Right lobe of liver (tissue), 6 donors: ENCODE data around the gene LRRC75A. TPM values are rescaled to one million over a fixed set of nuclear protein-coding genes. Genes with fewer than 3 reads are reported as not detected.

Experiments
- ATAC-seq, 4 donors: fragments of 200-7000 bp; cut with Tn5 transposase; one replicate each; pipeline ENCODE4 v1.9.1; 2020; ENCODE audit warnings: mild to moderate bottlenecking in 4 of 4, moderate library complexity in 4 of 4
- DNase-seq, 3 donors: peaks; one replicate each; pipeline ENCODE4 v3.0.0-alpha.2; 2020
- H3K27ac ChIP-seq, 3 donors: fragments of 200-600 bp; one replicate each; pipeline ENCODE4 v1.8.0; 2022
- H3K27me3 ChIP-seq, 2 donors: fragments of 200-600 bp; one replicate each; pipeline ENCODE4 v1.8.0; 2022
- H3K36me3 ChIP-seq, 4 donors: fragments of 200-600 bp; sonication (generic) in 1 of 4; one replicate each; pipeline versions ENCODE4 v1.5.1 to v1.8.0; 2017 to 2022; ENCODE audit warnings: control low read depth in 1 of 4
- H3K4me1 ChIP-seq, 4 donors: fragments of 200-600 bp; sonication (generic) in 1 of 4; one replicate each; pipeline versions ENCODE4 v1.5.1 to v1.8.0; 2017 to 2022; ENCODE audit warnings: control low read depth in 1 of 4
- H3K4me3 ChIP-seq, 3 donors: fragments of 200-600 bp; one replicate each; pipeline ENCODE4 v1.8.0; 2022
- H3K9me3 ChIP-seq, 4 donors: fragments of 200-600 bp; sonication (generic) in 1 of 4; one replicate each; pipeline versions ENCODE4 v1.5.1 to v1.8.0; 2017 to 2022; ENCODE audit warnings: control low read depth in 1 of 4
- POLR2A ChIP-seq: fragments of 450-650 bp; IDR thresholded peaks from one replicate; pipeline ENCODE4 v1.6.1; 2017; ENCODE audit warnings: antibody characterized with exemption, mild to moderate bottlenecking
- WGBS: methylation state at CpG from one replicate; pipeline ENCODE4 v1.1.6; 2018; ENCODE audit warnings: low coverage, low lambda C conversion rate; ENCODE audit not compliant: insufficient coverage; ENCODE audit errors: missing lambda C conversion rate; 5-methylcytosine and 5-hydroxymethylcytosine counted together
- intact Hi-C, 2 donors: fragments of 100-400 bp; cut with DNase I; formaldehyde crosslinking; loops; one replicate each; pipeline versions ENCODE4 v1.11.2 to v1.14.1; 2022
- total RNA-seq, 6 experiments: library from RNA; depleted of rRNA in 2 of 6; stranded (reverse); fragments of >200 nt in 2 of 6; fragmentation: NEBNext Ultra II Directional in 3 of 6; extraction: Animal tissue kit (Norgen Biotek cat#: 25700) in 3 of 6; gene quantifications; one replicate each; pipeline versions ENCODE4 v1.1.0 to v1.2.4, GENCODE V29; 2016 to 2023
- TF ChIP-seq, protein P1 (sequence below), 4 donors: fragments of 200-600 bp in 3 of 4; fragments of 450-650 bp in 1 of 4; IDR thresholded peaks; one replicate each; pipeline versions ENCODE4 v1.5.1 to v1.8.0; 2016 to 2022; ENCODE audit warnings: antibody characterized with exemption in 4 of 4, mild to moderate bottlenecking in 2 of 4
- donor health status: DM: no; HTN: yes; CAD: no.
- donor health status: DM: no; HTN: no; CAD: no.
- donor health status: DM: no; HTN: no; CAD: no.
- donor health status: DM: no; HTN: yes; CAD: no.
- donor health status: DM: no; HTN: yes; CAD: no.

Gene LRRC75A
- total RNA-seq, 6 experiments from 2014 or later = 0.12 to 0.62 (median 0.22) TPM

DNA sequence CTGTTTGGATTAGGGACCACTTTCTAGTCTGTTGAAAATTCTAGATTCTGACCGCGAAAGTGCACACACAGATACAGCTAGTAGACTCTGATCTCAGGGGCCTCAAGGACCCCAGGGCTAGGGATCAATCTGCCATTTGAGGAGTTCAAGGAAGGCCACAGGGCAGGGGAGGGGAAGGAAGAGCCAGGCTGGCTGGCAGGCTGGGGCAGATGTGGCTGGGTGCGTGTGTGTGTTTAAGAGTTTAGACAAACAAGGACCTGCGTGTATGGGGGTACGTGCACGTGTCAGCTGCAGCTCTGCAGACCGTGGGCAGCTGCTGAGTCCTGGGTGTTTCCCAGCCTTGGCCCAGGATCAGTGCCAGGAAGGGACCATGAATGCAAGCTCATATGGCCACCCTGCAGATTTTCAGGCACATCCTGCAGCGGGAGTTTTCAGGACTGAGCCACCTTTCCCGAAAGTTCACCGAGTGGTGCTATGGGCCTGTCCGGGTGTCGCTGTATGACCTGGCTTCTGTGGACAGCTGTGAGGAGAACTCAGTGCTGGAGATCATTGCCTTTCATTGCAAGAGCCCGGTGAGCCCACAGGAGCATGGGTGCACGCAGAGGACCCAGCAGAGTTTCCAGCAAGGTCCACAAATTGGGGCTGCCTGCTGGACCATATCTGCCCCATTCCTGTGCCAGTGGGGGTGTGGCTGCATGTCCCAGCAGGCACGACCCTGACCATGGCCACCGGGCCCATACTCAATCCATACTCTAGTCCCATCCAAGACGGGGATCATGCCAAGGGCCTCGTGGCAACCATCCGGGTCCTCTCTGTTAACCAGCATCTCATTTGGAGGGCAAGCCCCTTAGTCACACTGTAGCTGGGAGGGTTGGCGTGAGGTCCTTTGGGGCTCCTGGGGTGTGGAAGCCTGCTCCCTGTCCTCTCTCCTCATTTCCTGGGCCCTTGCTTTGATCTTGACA is 66.0 kb downstream of the LRRC75A start:
- intact Hi-C loops = no loop called here
- 59% methylated on average over 6 of the region's 20 CpGs for WGBS
- ATAC-seq = peak in 3 of 4 donors; percentile 53 to 87 (median 61)
- H3K4me3 ChIP-seq = no peak overlapping the region
- H3K9me3 ChIP-seq = no peaks in the 10 kb centered on the region
- no peaks in the 10 kb centered on the region for H3K27me3 ChIP-seq
- peaks cover 0 to 10% (median 0%) of the 10 kb centered on the region in 4 donors for H3K4me1 ChIP-seq
- TF ChIP-seq, protein P1, sequence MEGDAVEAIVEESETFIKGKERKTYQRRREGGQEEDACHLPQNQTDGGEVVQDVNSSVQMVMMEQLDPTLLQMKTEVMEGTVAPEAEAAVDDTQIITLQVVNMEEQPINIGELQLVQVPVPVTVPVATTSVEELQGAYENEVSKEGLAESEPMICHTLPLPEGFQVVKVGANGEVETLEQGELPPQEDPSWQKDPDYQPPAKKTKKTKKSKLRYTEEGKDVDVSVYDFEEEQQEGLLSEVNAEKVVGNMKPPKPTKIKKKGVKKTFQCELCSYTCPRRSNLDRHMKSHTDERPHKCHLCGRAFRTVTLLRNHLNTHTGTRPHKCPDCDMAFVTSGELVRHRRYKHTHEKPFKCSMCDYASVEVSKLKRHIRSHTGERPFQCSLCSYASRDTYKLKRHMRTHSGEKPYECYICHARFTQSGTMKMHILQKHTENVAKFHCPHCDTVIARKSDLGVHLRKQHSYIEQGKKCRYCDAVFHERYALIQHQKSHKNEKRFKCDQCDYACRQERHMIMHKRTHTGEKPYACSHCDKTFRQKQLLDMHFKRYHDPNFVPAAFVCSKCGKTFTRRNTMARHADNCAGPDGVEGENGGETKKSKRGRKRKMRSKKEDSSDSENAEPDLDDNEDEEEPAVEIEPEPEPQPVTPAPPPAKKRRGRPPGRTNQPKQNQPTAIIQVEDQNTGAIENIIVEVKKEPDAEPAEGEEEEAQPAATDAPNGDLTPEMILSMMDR (IDR thresholded peaks at IDR 0.05) = no peak
- no peak for TF ChIP-seq POLR2A
- peak in 1 of 3 donors; percentile 83 for DNase-seq
- no peaks in the 10 kb centered on the region for H3K36me3 ChIP-seq
- peak overlapping the region in 1 of 3 donors; percentile 27 for H3K27ac ChIP-seq

- Histone ChIP-seq H3K4me1 (peaks cover 0 to 10% (median 0%) of the 10 kb centered on the region in 4 donors), H3K27me3 (no peaks in the 10 kb centered on the region), H3K27ac (peak overlapping the region in 1 of 3 donors; percentile 27), H3K36me3 (no peaks in the 10 kb centered on the region), H3K4me3 (no peak overlapping the region), H3K9me3 (no peaks in the 10 kb centered on the region)
- intact Hi-C loops = no loop called here
- ATAC-seq (no peak), DNase-seq (no peak)
- 68% methylated on average over 5 of the region's 6 CpGs for WGBS
- TF ChIP-seq, protein P1 (IDR thresholded peaks at IDR 0.05) = no peak
- TF ChIP-seq POLR2A = no peak
These were observed 66.8 kb downstream of the LRRC75A start for GRCh38 chr17:16425202-16425601.

GRCh38 chr17:16423226-16423872 is 68.6 kb downstream of the LRRC75A start:
- no peak for DNase-seq
- no peak for ATAC-seq
- Histone ChIP-seq H3K4me1 (peaks cover 0 to 10% (median 0%) of the 10 kb centered on the region in 4 donors), H3K36me3 (no peaks in the 10 kb centered on the region), H3K4me3 (no peak overlapping the region), H3K27ac (no peak overlapping the region), H3K9me3 (no peaks in the 10 kb centered on the region), H3K27me3 (no peaks in the 10 kb centered on the region)
- intact Hi-C loops = no loop called here
- WGBS = 96% methylated on average over 5 of the region's 10 CpGs
- TF ChIP-seq, protein P1 (IDR thresholded peaks at IDR 0.05) = no peak
- no peak for TF ChIP-seq POLR2A

DNA sequence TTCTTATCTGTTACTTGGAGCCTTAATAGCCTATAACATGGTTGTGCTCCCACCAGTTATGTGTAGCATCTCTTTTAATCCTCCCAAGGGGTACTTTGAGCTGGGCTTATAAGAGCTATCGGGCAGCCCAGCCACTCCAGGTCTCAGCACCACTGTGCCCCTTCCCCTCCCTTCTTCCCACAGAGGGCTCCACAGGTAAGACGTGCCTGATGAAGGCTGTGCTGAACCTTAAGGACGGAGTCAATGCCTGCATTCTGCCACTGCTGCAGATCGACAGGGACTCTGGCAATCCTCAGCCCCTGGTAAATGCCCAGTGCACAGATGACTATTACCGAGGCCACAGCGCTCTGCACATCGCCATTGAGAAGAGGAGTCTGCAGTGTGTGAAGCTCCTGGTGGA is 69.6 kb downstream of the LRRC75A start:
- intact Hi-C loops = no loop called here
- ATAC-seq (no peak), DNase-seq (no peak)
- no peak for TF ChIP-seq POLR2A
- TF ChIP-seq, protein P1 (IDR thresholded peaks at IDR 0.05) = no peak
- Histone ChIP-seq H3K36me3 (no peaks in the 10 kb centered on the region), H3K27me3 (no peaks in the 10 kb centered on the region), H3K27ac (no peak overlapping the region), H3K4me3 (no peak overlapping the region), H3K9me3 (no peaks in the 10 kb centered on the region), H3K4me1 (peaks cover 0 to 10% (median 0%) of the 10 kb centered on the region in 4 donors)
- 93% methylated on average over 5 of the region's 7 CpGs for WGBS
